NCI-H510A (cell line): ENCODE results near the gene TMEM87B.
A peak's percentile ranks its signal among the peaks of the same experiment; 100 is the strongest.
"Not testable (repeated sequence)": the region's sequence is repeated elsewhere in the genome, so short reads cannot be mapped to it uniquely, and the experiment has no call there.

Source experiments
- DNase-seq: peaks from one replicate; lab custom pipeline; 2025; lab: John Stamatoyannopoulos, UW

Gene TMEM87B

DNA sequence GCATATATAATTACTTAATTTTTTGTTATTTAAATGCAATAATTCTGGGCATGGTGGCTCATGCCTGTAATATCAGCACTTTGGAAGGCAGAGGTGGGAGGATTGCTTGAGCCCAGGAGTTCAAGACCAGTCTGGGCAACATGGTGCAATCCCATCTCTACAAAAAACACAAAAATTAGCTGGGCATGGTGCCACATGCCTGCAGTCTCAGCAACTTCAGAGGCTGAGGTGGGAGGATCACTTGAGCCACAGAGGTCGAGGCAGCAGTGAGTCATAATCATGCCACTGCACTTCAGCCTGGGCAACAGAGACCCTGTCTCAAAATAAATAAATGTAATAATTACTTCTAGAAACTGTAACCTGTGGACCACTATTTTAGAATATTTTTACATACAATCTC is 21.5 kb upstream of the TMEM87B start:
- no peak for DNase-seq

DNA sequence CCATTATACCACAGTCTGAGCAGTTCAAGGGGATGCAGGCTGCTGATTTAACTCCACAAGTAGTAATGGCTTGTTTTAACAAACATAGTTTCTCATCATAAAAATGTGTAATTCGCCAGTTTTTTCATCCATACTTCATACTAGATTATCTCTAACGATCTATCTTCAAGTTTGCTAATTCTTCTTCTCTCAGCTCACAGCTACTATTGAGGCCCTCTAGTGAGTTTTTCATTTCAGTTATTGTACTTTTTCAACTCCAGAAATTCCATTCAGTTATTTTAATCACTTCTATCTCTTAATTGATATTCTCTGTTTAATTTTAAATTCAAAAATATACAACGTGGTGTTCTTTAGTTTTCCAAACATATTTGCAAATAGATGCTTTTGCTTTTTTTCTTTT is 20.1 kb upstream of the TMEM87B start:
- DNase-seq, result no peak

DNA sequence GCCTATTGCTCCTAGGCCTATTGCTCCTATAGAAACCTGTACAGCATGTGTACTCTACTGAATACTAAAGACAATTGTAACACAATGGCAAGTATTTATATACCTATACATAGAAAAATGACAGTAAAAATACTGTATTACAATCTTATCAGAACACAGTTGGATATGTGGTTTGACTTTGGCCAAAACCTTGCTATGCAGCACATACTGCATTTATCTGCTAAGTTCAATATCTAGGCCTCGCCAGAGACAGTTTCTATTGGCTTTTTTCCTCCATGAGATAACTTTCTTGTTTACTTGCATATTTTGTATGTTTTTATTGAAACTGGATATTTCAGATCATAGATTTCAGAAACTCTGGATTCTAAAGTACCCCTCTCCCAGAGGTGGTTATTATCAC is 19.3 kb upstream of the TMEM87B start:
- DNase-seq, result no peak

DNA sequence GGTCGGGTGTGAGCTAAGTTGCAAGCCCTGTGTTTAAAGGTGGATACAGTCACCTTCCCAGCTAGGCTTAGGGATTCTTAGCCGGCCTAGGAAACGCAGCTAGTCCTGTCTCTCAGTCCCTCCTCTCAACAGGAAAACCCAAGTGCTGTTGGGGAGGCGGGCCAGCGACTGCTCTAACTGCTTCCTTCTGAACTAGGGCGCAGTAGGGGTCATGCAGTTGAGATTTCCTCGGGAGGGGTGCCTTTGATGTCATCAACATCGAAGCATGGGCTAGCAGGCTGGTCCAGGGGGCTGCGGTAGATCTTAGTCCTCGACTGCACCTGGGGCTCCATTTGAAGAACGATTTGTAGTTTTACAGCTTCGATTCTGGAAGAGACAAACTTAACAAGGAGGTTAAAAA is 15.5 kb upstream of the TMEM87B start:
- not testable (repeated sequence) for DNase-seq

DNA sequence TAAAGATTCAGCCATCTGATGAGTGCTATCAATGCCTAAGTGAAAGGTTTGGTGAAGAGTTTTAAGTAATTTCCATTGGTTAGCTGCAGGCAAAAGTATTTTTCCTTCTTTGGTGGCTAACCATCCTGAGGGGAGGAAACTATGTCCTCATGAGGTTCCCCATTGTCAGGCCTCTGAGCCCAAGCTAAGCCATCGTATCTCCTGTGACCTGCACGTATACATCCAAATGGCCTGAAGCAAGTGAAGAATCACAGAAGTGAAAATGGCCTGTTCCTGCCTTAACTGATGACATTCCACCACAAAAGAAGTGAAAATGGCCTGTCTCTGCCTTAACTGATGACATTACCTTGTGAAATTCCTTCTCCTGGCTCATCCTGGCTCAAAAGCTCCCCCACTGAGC is 15.0 kb upstream of the TMEM87B start:
- DNase-seq, result not testable (repeated sequence)

DNA sequence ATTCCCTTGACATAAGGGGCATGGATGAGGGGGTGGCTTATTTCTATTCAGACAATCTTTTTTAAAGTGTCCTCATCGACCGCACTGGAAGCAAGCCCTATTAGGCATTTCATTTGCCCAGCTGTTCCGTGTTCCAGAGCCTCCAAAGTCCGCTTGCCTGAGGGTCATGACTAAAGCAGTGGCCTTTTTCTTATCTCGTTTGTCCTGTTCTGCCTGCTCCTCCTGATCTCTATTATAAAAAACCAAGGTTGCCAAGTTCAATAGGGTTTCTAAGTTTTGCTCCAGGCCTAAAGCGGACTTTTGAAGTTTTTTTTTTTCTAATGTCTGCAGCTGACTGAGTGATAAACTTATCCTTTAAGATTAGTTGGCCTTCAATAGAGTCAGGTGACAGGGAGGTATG is 13.6 kb upstream of the TMEM87B start:
- DNase-seq, result not testable (repeated sequence)

DNA sequence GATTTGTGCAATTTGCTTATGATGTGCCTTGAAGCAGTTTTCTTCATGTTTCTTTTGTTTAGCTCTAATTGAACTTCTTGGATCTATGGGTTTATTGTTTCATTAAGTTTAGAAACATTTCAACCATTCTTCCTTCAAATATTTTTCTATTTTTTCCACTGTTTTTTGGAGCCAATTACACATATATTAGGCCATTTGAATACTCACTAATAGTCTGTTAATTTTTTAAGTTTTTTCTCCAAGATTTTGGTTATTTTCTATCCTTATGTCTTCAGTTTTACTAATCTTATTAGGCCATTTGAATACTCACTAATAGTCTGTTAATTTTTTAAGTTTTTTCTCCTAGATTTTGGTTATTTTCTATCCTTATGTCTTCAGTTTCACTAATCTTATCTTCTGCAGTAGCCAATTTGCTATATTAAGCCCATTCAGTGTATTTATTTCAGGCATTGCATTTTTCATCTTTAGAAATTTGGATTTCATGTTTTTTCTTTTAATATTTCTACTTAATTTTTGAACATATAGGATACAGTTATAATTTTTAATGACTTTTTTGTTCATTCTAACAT is 9.5 kb upstream of the TMEM87B start:
- no peak for DNase-seq

DNA sequence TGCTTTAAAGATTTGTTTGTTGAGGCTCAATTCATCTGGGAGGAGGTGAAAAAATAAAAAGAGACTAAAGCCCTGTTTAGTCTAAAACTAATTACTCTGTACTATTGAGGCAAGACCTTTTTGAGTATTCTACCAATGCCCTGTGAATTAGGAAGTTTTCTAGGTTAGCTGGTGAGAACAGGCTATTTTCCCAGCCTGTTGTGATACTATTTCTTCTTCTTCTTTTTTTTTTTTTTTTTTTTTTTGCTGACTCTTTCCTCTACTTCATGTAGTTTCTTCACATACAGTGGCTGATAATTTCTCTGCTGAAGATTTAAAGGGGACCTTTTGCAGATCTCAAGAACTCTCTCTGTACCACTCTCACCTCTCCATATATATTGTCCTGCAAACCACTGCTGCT is 8.8 kb upstream of the TMEM87B start:
- DNase-seq, result no peak

DNA sequence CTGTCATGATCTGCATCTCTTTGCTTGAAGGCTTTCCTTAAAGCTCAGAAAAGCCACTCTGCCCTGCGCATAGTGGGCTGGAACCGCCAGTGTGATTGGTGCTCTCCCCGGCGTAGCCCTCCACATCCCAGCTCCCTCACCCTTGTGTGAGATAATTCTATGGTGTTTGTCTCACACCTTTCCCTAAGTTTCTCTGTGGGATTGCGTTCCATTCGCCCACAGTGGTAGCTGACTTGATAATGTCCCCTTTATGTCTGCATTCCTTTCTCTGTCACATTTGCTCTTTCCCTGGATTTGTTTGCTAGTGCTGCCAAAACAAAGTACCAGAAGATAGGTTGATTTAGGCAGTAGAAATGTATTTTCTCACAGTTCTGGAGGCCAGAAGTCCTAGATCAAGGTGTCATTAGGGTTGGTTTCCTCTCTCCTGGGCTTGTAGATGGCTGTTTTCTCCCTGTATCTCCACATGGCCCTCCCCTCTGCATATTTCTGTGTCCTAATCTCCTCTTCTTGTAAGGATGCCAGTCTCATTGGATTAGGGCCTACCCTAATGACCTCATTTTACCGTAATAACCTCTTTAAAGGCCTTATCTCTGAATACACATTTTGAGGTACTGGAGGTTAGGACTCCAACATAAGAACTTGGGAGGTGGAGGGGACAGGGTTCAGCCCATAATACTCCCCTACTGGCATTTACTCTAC is 7.4 kb upstream of the TMEM87B start:
- no peak for DNase-seq

DNA sequence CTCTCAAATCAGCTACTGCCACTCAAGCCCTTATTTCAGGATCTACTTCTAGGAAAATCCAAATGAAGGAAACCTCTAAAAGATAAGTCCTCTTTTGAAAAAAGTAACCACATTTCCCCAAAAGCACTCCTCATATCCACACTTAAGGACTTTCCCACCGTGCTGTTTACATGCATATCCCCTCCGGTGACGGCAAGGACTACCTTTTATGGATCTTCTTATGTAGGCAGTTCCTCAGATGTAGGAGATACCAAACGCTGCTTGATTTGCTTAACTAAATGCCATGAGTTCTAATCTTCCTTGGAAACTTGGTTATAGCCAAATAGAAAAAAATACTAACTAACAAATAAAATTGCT is 6.9 kb upstream of the TMEM87B start:
- DNase-seq, result no peak

DNA sequence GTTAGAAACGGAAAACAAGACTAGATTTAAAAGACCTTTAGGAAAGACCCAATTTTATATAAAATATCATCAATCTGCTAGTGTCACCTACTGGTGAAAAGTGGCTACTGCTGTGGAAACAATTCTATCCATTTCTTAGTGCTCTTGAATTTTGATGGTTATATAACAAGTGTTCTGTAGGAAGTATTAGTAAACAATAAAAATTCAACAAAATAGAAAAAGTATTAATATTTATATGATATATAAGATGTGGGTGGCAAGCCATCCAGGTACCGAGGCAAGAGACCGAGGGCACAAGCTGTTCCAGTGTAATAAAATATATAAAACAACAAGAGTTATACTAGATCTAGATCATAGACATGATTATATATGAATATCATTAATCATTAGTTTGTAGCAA is 6.2 kb upstream of the TMEM87B start:
- DNase-seq, result no peak

DNA sequence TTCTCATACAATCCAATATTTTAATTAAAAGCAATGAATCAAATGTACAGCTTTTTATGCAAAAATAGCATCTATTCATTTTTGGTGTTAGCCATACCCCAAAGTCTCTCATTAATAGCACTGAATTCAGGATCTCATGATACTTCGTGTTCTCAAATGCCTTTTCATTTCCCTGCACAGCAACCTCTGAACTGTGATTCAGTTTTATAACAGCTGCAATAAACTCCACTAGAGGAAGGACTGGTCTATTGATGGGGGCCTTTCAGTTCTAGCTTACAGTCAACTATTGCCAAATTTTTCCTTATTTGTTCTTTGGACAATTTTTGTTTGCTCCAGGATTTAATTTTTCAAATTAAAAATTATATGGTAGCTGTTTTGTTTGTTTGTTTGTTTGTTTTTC is 4.8 kb upstream of the TMEM87B start:
- no peak for DNase-seq

DNA sequence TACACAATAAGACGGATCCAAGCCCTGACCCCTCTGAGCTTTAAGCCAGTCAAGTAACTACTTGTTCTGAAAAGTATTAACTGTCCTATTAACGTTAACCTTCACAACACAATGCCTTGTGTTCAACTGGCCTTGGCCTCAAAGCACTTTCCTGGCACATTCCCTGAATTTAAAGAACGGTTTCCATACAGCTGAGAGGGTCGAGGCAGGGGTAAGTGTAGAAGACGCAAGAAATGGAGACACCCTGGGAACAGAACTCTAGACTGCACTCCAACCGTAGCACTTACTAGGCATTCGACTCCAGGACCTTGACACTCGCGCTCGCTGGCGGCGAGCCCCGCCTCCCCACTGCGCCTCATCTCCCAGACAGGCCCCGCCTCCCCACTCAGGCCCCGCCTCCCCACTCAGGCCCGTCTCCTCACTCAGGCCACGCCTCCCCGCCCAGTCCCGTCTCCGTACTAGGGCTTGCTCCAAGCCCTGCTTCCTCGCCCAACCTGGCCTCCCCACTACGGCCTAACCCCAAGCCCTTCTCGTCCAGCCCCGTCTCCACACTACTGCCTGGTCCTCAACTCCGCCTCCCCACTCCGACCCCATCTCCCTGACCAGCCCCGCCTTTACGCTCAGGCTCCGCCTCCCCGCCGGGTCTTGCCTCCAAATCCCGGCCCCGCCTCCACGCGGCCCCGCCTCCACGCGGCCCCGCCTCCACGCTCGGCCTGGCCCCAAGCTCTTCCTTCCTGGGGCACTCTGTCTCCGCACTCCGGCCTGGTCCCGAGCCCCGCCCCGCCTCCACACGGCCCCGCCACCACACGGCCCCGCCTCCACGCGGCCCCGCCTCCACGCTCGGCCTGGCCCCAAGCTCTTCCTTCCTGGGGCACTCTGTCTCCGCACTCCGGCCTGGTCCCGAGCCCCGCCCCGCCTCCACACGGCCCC is 887 bp upstream of the TMEM87B start:
- DNase-seq, result peak; percentile 90

DNA sequence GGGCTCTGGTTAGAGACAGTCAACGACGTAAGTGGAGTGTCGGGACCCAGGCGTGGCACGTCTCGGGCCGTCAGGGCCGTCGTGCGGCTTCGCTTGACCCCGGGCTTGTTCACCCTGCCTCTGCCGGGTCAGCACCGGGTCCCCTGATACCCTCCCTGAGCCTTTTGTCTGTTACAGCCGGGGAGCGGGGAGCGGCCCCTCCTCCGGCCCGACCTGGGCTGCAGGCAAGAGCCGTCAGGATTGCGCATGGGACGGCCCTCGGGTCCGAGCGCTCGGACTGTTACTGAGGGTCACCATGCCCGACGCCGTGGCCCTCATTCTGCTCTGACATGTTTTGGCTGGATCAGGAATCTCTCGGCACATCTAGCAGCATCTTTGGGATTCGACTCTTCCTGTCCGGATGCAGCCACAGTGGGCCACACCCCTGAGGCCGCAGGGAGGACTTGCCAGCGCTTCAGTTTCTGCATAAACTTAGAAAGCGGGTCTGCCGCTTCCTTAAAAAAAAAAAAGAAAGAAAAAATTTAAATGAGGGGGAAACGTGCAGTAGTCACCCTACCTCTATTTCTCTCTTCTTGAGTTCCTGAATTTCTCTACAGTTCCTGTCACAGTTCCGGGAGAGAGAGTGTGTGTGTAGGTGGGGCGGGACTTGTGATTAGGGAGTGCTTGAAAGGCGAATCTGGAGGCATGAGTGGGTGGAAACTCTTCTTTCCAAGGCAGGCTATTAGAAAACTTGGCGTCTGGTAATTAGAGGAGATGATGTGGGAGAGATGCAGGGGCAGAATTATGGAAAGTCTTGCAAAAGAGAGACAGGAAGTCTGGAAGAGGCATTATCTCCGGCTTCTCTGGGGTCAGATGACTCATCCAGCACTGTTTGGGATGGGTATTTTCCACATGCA is 909 bp downstream of the TMEM87B start:
- no peak for DNase-seq

DNA sequence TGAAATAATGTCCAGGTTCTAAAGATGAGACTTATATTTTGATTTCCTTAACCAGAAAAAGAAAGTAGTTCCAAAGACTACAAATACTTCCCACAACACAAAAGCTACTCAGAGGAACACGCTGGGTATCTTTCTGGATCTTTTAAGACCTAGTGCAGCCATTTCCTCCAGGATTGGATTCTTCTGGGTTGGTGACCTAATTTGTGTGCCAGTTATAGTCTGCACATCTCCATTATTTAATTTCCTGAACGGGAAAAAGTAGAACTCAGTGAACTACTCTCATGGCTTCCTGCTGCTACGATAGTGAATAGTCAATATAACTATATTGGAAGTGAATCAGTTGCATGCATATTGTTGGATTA is 1.5 kb downstream of the TMEM87B start:
- DNase-seq, result no peak

DNA sequence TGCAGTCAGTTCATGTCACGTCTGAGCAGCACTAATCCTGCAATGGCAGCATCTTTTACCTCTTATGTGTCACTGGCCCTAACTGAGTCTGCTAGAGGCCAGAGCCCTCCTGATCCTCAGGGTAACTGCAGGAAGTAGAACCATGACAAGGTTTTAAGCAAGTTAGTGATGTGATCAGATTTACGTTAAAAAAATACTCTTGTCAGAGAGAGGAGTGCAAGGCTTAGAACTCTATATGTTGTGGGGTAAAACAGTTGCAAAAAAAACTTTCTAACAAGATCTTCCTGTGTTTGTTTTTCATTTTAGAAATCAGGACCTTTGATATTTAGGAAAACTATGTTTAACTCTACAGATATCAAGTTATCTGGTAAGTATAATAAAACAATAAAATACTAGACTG is 4.6 kb downstream of the TMEM87B start:
- no peak for DNase-seq

DNA sequence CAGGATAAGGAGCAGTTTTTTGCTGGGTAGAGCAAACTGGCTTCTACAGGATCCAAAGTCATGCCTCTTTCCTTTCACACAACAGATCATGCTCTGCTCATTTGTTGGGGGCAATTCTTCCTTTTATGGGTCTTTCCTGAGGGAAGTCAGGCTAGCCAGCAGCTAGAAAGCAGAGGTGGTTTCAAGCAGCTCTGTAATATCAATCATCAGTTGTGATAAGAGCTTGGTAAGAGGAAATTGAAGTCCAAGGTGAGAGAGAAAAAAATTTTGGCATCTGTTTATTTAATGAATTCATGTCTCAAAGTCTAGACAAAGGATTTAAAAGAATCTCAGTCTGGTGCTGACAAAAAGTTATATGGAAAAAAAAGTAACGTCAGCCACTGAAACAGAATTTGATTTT is 6.2 kb downstream of the TMEM87B start:
- DNase-seq, result no peak

DNA sequence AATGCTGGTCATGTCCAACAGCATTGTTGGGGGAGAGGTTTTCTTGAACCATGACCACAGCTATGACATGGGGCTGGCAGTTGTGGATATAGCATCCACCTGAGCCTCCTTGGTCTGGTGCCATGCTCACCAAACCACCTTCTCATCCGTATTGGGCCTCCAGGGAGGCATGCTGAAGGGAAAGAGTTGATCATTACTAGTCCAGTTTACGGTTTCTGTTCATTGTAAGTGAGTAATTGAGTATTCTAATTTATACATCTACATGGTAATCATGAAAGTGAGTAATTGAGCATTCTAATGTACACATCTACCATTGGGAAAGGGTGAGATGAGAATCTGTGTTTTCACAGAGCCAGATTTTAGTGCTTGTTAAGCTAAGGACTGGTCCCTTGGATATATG is 6.8 kb downstream of the TMEM87B start:
- DNase-seq, result no peak

DNA sequence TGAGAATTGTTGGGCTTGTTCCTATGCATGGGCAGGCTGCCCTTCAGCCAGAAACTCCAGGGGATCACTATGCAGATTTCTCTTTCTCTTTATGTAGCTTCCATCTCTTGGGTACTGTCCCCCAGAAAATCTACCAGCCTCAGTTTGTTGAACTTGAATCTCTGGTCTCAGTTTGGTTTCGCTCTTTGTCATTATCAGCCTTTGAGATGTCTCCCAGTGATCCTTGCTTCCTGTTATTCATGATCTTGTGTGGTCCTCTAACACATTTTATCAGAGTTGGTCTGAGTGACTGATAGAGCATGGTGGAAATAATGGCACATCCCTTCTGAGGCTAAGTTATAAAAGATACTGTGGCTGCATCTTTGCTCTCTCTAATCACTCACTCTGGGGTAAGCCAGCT is 7.8 kb downstream of the TMEM87B start:
- no peak for DNase-seq

DNA sequence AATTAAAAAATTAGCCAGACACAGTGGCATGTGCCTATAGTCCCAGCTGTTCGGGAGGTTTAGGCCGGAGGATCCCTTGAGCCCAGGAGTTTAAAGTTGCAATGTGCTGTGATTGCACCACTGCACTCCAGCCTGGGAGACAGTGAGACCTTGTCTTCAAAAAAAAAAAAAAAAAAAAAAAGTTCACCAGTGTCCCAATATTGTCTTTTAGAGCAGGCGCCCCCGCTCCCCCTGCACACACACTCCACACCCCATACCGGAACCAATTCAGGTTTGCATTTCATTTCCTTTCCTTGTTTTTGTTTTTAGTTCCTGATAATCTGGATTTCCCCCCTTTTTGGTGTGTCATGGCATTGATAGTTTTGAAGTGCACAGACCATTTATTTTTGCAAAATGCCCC is 10.4 kb downstream of the TMEM87B start:
- no peak for DNase-seq

DNA sequence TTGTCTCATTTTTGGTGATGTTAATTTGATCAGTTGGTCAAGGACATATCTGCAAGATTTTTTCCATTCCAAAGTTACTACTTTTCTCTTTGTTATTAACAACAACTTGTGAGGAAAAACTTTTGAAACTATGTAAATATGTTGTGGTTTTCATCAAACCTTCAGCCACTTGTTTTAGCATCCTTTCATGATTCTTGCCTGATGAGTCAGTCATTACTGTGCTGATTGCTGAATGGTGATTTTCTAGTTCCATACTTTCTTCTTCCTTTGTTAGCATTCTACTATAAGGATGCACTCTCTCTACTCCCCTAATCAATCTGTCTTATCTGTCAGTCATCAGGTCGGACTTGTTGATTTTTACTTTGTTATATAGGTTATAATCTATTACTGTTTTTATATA is 10.9 kb downstream of the TMEM87B start:
- no peak for DNase-seq

DNA sequence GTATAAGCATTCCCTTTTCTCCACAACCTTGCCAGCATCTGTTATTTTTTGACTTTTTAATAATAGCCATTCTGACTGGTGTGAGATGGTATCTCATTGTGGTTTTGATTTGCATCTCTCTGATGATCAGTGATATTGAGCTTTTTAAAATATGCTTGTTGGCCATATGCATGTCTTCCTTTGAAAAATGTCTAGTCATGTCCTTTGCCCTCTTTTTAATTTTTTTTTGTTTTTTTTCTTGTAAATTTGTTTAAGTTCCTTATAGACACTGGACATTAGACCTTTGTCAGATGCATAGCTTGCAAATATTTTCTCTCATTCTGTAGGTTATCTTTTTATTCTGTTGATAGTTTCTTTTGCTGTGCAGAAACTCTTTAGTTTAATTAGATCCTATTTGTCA is 14.7 kb downstream of the TMEM87B start:
- not testable (repeated sequence) for DNase-seq
